ENCODE measurements around the gene BOD1L1. TPM values are rescaled to one million over a fixed set of nuclear protein-coding genes. Genes with fewer than 3 reads are reported as not detected.

BOD1L1 gene
- total RNA-seq, 2 donors from 2014 or later, result 25.9 to 53.1 TPM

GRCh38 chr4:13653766-13654161, 26.2 kb upstream of the BOD1L1 start:
- DNase-seq (ENCODE audit: low spot score), result no peak
- H3K4me3 ChIP-seq, result peak overlapping the region; percentile 74
- no peaks in the 10 kb centered on the region for H3K36me3 ChIP-seq
- H3K9me3 ChIP-seq, result no peaks in the 10 kb centered on the region
- peaks cover 0 to 5% of the 10 kb centered on the region in 2 donors for H3K4me1 ChIP-seq (ENCODE audit: control insufficient read depth in 1 of 2, low read depth in 2 of 2)
- TF ChIP-seq, protein P1, sequence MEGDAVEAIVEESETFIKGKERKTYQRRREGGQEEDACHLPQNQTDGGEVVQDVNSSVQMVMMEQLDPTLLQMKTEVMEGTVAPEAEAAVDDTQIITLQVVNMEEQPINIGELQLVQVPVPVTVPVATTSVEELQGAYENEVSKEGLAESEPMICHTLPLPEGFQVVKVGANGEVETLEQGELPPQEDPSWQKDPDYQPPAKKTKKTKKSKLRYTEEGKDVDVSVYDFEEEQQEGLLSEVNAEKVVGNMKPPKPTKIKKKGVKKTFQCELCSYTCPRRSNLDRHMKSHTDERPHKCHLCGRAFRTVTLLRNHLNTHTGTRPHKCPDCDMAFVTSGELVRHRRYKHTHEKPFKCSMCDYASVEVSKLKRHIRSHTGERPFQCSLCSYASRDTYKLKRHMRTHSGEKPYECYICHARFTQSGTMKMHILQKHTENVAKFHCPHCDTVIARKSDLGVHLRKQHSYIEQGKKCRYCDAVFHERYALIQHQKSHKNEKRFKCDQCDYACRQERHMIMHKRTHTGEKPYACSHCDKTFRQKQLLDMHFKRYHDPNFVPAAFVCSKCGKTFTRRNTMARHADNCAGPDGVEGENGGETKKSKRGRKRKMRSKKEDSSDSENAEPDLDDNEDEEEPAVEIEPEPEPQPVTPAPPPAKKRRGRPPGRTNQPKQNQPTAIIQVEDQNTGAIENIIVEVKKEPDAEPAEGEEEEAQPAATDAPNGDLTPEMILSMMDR (IDR thresholded peaks at IDR 0.05), result no peak
- H3K27ac ChIP-seq, result peak overlapping the region in 1 of 2 donors; percentile 8
- H3K27me3 ChIP-seq (replicated peaks; ENCODE audit: insufficient read depth), result no peaks in the 10 kb centered on the region
- ATAC-seq (ENCODE audit: insufficient number of reproducible peaks, low FRiP score, low read depth), result no peak

DNA sequence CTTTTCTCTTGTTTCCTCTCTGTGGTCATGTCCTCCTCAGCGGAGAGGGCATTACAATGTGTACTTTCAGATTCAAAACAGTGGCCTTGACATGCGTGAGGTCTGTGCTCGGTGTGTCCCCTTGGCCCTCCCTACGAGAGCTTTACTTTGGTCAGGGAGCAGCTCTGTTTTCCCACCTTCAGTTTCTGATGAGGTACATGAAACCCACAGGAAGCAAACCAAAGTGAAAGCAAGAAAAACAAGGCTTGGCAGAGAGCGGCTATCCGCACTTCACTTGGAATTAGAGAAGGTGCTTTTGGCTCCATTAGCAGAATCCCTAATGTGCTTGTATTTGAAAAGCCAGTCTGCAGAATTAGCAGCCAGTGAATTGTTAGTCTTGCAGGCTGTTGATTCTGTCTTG, 19.5 kb upstream of the BOD1L1 start:
- ATAC-seq (ENCODE audit: insufficient number of reproducible peaks, low FRiP score, low read depth) (peak; percentile 23), DNase-seq (ENCODE audit: low spot score) (no peak)
- Histone ChIP-seq H3K4me3 (peak overlapping the region; percentile 27), H3K27ac (no peak overlapping the region), H3K9me3 (no peaks in the 10 kb centered on the region), H3K36me3 (no peaks in the 10 kb centered on the region), H3K27me3 (replicated peaks; ENCODE audit: insufficient read depth) (no peaks in the 10 kb centered on the region), H3K4me1 (ENCODE audit: control insufficient read depth in 1 of 2, low read depth in 2 of 2) (peaks cover 0 to 24% of the 10 kb centered on the region in 2 donors)
- TF ChIP-seq, protein P1 (IDR thresholded peaks at IDR 0.05), result no peak

- no peaks in the 10 kb centered on the region for H3K9me3 ChIP-seq
- no peak for ATAC-seq (ENCODE audit: insufficient number of reproducible peaks, low FRiP score, low read depth)
- no peak overlapping the region for H3K4me3 ChIP-seq
- DNase-seq (ENCODE audit: low spot score), result no peak
- peaks cover 12 to 42% of the 10 kb centered on the region in 2 donors for H3K4me1 ChIP-seq (ENCODE audit: control insufficient read depth in 1 of 2, low read depth in 2 of 2)
- H3K27ac ChIP-seq, result no peak overlapping the region
- TF ChIP-seq, protein P1 (IDR thresholded peaks at IDR 0.05), result no peak
- H3K27me3 ChIP-seq (replicated peaks; ENCODE audit: insufficient read depth), result no peaks in the 10 kb centered on the region
- no peaks in the 10 kb centered on the region for H3K36me3 ChIP-seq
Measured at GRCh38 chr4:13645075-13645474, 17.6 kb upstream of the BOD1L1 start.

DNA sequence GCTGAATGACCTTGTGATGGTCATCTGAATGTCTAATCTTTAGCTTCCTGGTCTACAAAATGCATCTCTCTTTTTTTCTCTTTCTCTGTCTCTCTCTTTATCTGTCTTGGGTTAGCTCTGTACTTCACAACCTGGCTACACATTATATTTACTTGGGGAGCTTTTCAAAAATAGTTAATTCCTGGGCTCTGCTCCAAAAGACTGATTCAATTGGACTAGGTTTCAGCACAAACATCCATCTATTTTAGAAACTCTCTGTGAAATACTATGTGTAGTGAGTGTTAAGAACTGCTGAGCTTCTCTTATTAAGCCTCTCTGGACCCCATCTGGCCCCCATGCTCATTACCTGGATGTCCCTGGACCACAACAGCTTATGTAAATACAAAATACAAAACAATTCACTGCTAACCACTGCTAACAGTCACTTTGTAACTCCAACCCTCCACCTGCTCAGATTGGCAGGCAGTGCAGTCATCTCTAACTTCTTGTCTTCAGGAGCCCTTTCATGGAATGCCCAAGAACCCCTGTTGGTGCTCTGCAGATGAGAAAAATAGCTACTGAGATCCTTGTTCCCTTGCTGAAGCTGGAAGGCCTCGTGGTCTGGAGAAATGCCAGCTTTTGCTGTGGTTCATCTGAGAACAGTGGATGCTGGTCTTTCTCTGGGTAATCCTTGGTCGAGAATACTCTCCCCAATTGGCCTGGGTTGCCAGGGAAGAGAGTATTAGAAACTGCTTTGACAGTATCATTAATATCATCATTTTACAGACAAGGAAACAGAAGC, 14.8 kb upstream of the BOD1L1 start:
- ATAC-seq (ENCODE audit: insufficient number of reproducible peaks, low FRiP score, low read depth) (peak; percentile 48), DNase-seq (ENCODE audit: low spot score) (no peak)
- H3K9me3 ChIP-seq, result no peaks in the 10 kb centered on the region
- H3K27ac ChIP-seq, result peak overlapping the region; percentile 56 to 63
- peak overlapping the region; percentile 8 for H3K4me3 ChIP-seq
- H3K4me1 ChIP-seq (ENCODE audit: control insufficient read depth in 1 of 2, low read depth in 2 of 2), result peaks cover 12 to 41% of the 10 kb centered on the region in 2 donors
- no peaks in the 10 kb centered on the region for H3K36me3 ChIP-seq
- TF ChIP-seq, protein P1 (IDR thresholded peaks at IDR 0.05), result no peak
- H3K27me3 ChIP-seq (replicated peaks; ENCODE audit: insufficient read depth), result no peaks in the 10 kb centered on the region

- TF ChIP-seq, protein P1 (IDR thresholded peaks at IDR 0.05), result no peak
- ATAC-seq (ENCODE audit: insufficient number of reproducible peaks, low FRiP score, low read depth) (no peak), DNase-seq (ENCODE audit: low spot score) (no peak)
- Histone ChIP-seq H3K36me3 (no peaks in the 10 kb centered on the region), H3K27ac (no peak overlapping the region), H3K4me3 (no peak overlapping the region), H3K27me3 (replicated peaks; ENCODE audit: insufficient read depth) (no peaks in the 10 kb centered on the region), H3K9me3 (no peaks in the 10 kb centered on the region), H3K4me1 (ENCODE audit: control insufficient read depth in 1 of 2, low read depth in 2 of 2) (peaks cover 12 to 34% of the 10 kb centered on the region in 2 donors)
Measured at GRCh38 chr4:13641084-13641483, 13.6 kb upstream of the BOD1L1 start.
